ENCODE measurements around the gene TUNAR.

DNA sequence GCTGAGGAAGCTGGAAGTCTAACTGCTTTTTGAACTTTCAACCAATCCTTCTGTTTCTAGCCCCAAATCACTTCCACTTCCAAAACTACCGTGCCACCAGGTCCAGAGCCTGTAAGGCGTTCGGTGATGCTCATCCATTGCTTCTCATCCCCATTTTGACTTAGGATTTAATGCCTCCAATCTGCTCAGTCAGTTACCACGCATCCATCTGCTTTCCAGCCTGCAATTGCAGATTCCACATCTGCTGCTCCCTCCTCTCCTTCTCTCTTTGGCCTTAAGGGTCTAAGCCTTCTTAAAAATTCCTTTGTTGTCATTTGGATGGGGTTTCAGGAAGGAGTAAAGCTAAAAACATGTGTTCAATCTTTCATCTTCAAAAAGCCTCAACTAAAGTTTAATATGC, 74.7 kb downstream of the TUNAR start:
- TF ChIP-seq CTCF (IDR thresholded peaks at IDR 0.05) = no peak
- no peak for TF ChIP-seq POLR2AphosphoS5 (IDR thresholded peaks at IDR 0.05)
- TF ChIP-seq EP300 (IDR thresholded peaks at IDR 0.05) = no peak
- TF ChIP-seq POLR2A (IDR thresholded peaks at IDR 0.05) = no peak
